ENCODE measurements around the gene SLC25A11. TPM values are rescaled to one million over a fixed set of nuclear protein-coding genes. Genes with fewer than 3 reads are reported as not detected.
A peak's percentile ranks its signal among the peaks of the same experiment; 100 is the strongest.
"Not testable (repeated sequence)": the region's sequence is repeated elsewhere in the genome, so short reads cannot be mapped to it uniquely, and the experiment has no call there.

SLC25A11 gene
- total RNA-seq, 6 experiments from 2014 or later = 32.6 to 64.2 (median 41.0) TPM

DNA sequence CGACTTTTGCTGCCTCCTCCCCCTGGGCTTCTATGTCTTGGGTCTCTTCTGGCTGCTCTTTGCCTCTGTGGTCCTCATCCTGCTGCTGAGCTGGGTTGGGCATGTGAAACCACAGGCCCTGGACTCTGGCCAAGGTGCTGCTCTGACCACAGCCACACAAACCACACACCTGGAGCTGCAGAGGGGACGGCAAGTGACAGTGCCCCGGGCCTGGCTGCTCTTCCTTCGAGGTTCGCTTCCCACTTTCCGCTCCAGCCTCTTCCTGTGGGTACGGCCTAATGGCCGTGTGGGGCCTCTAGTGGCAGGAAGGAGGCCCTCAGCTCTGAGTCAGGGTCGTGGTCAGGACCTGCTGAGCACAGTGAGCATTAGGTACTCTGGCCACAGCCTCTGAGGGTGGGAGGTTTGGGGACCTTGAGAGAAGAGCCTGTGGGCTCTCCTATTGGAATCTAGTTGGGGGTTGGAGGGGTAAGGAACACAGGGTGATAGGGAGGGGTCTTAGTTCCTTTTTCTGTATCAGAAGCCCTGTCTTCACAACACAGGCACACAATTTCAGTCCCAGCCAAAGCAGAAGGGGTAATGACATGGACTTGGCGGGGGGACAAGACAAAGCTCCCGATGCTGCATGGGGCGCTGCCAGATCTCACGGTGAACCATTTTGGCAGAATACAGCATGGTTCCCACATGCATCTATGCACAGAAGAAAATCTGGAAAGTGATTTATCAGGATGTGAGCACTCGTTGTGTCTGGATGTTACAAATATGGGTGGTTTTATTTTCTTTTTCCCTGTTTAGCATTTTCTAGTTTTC, 5.5 kb downstream of the SLC25A11 start:
- H3K36me3 ChIP-seq = peaks cover 0 to 18% (median 2%) of the 10 kb centered on the region in 4 donors
- peak in 2 of 3 donors; percentile 53 to 76 for DNase-seq

GRCh38 chr17:4933646-4934045, 6.2 kb downstream of the SLC25A11 start:
- Histone ChIP-seq H3K9me3 (no peaks in the 10 kb centered on the region), H3K36me3 (peaks cover 0 to 18% (median 2%) of the 10 kb centered on the region in 4 donors), H3K4me3 (no peak overlapping the region), H3K27ac (no peak overlapping the region), H3K4me1 (peaks cover 0 to 16% (median 7%) of the 10 kb centered on the region in 4 donors), H3K27me3 (no peaks in the 10 kb centered on the region)
- DNase-seq (no peak), ATAC-seq (no peak)
- WGBS (ENCODE audit: insufficient coverage, low coverage, low lambda C conversion rate, missing lambda C conversion rate) = 66% methylated on average over 5 of the region's 16 CpGs
- intact Hi-C loops (cut with DNase I) = no loop called here
- no peak for TF ChIP-seq POLR2A (IDR thresholded peaks at IDR 0.05)

More for the DNA sequence above, 5.5 kb downstream of the SLC25A11 start:
- Histone ChIP-seq H3K27me3 (no peaks in the 10 kb centered on the region), H3K9me3 (no peaks in the 10 kb centered on the region), H3K27ac (no peak overlapping the region), H3K4me1 (peaks cover 0 to 21% (median 9%) of the 10 kb centered on the region in 4 donors), H3K4me3 (no peak overlapping the region)
- intact Hi-C loops (cut with DNase I) = no loop called here
- TF ChIP-seq POLR2A (IDR thresholded peaks at IDR 0.05) (no peak), CTCF (IDR thresholded peaks at IDR 0.05) (peak in 2 of 4 donors; percentile 26 to 31)
- 18% methylated on average over 14 of the region's 14 CpGs for WGBS (ENCODE audit: insufficient coverage, low coverage, low lambda C conversion rate, missing lambda C conversion rate)
- ATAC-seq = peak; percentile 51 to 70 (median 59)

DNA sequence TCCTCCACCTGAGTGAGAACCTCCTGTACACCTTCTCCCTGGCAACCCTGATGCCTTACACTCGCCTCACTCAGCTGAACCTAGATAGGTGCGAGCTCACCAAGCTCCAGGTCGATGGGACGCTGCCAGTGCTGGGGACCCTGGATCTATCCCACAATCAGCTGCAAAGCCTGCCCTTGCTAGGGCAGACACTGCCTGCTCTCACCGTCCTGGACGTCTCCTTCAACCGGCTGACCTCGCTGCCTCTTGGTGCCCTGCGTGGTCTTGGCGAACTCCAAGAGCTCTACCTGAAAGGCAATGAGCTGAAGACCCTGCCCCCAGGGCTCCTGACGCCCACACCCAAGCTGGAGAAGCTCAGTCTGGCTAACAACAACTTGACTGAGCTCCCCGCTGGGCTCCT, 7.1 kb downstream of the SLC25A11 start:
- peaks cover 0 to 13% (median 5%) of the 10 kb centered on the region in 4 donors for H3K4me1 ChIP-seq
- no peak for TF ChIP-seq POLR2A (IDR thresholded peaks at IDR 0.05)
- no peak for TF ChIP-seq CTCF (IDR thresholded peaks at IDR 0.05)
- no peaks in the 10 kb centered on the region for H3K9me3 ChIP-seq
- no peak overlapping the region for H3K4me3 ChIP-seq
- no peak for ATAC-seq
- no peak overlapping the region for H3K27ac ChIP-seq
- no CpG with 5 or more reads among the region's 12 CpGs for WGBS (ENCODE audit: insufficient coverage, low coverage, low lambda C conversion rate, missing lambda C conversion rate)
- peaks cover 0 to 13% (median 2%) of the 10 kb centered on the region in 4 donors for H3K36me3 ChIP-seq
- no peaks in the 10 kb centered on the region for H3K27me3 ChIP-seq
- no peak for DNase-seq
- intact Hi-C loops (cut with DNase I) = no loop called here

DNA sequence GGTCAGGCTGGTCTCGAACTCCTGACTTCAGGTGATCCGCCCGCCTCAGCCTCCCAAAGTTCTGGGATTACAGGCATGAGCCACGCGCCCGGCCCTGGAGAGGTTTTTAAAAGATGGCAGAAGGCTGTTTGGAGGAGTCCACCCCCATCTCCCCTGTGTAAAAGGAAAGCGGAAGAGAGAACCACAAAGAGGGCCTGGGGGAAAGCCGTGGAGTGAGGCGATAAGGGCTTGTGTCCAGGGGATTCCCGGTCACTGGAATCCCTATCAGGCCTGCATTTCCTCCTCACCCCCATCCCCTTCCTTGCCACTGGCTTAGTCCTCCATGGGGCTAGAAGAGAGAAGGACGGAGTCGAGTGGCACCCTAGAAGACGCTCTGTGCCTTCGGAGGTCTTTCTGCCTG, 7.9 kb downstream of the SLC25A11 start, which contains the start of gene GP1BA:
Gene GP1BA, plus strand, starts transcription at position 315 of the 400 bp plus-strand sequence. CDS start 328 bp downstream, outside the sequence.
- no peak within 1 kb of the TSS for H3K4me3 ChIP-seq
- DNase-seq (no peak), ATAC-seq (peak in 1 of 4 donors; percentile 41)
- no peak within 1 kb of the TSS for H3K27ac ChIP-seq
- no peaks in the 10 kb centered on the region for H3K27me3 ChIP-seq
- no peak for TF ChIP-seq POLR2A (IDR thresholded peaks at IDR 0.05)
- H3K4me1 ChIP-seq = peaks cover 0 to 13% (median 5%) of the 10 kb centered on the region in 4 donors
- no peaks in the 10 kb centered on the region for H3K9me3 ChIP-seq
- 77% methylated on average over 13 of the region's 14 CpGs for WGBS (ENCODE audit: insufficient coverage, low coverage, low lambda C conversion rate, missing lambda C conversion rate)
- H3K36me3 ChIP-seq = peaks cover 0 to 5% (median 0%) of the 10 kb centered on the region in 4 donors
- intact Hi-C loops (cut with DNase I) = no loop called here

DNA sequence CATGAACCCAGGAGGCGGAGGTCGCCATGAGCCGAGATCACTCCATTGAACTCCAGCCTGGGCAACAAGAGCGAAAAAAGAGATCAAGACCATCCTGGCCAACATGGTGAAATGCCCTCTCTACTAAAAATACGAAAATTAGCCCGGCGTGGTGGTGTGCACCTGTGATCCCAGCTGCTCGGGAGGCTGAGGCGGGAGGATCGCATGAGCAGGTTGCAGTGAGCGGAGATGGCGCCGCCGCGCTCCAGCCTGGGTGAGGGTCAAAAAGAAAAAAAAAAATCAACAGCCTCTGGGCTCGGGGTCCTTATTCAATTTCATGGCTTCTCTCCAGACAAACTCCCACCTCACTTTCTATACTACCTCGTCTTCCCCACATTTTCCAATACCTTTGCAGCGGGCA, 11.0 kb downstream of the SLC25A11 start:
- TF ChIP-seq CTCF (IDR thresholded peaks at IDR 0.05) (no peak), POLR2A (IDR thresholded peaks at IDR 0.05) (no peak)
- no peak overlapping the region for H3K27ac ChIP-seq
- ATAC-seq = no peak
- no peaks in the 10 kb centered on the region for H3K27me3 ChIP-seq
- intact Hi-C loops (cut with DNase I) = no loop called here
- H3K36me3 ChIP-seq = no peaks in the 10 kb centered on the region
- H3K9me3 ChIP-seq = no peaks in the 10 kb centered on the region
- WGBS (ENCODE audit: insufficient coverage, low coverage, low lambda C conversion rate, missing lambda C conversion rate) = 92% methylated on average over 18 of the region's 18 CpGs
- no peak overlapping the region for H3K4me3 ChIP-seq
- H3K4me1 ChIP-seq = peaks cover 0 to under 1% (median 0%) of the 10 kb centered on the region in 4 donors
- no peak for DNase-seq

- H3K9me3 ChIP-seq; H3K27ac ChIP-seq; ATAC-seq; H3K4me3 ChIP-seq; H3K27me3 ChIP-seq; H3K36me3 ChIP-seq; intact Hi-C loops (cut with DNase I); H3K4me1 ChIP-seq: not testable (repeated sequence)
- 43% methylated on average over 14 of the region's 24 CpGs for WGBS (ENCODE audit: insufficient coverage, low coverage, low lambda C conversion rate, missing lambda C conversion rate)
- peak in 1 of 3 donors; percentile 20 for DNase-seq
These were observed 13.1 kb downstream of the SLC25A11 start for GRCh38 chr17:4926577-4927335.

All from right lobe of liver (tissue), 6 donors.